Liver (tissue), 9 donors: ENCODE results near the gene GPN3. TPM values are rescaled to one million over a fixed set of nuclear protein-coding genes. Genes with fewer than 3 reads are reported as not detected.

Source experiments
- DNase-seq: peaks from one replicate; pipeline ENCODE4 v3.0.0-alpha.2; 2017; ENCODE audit warnings: low spot score
- H3K27ac ChIP-seq, 2 donors: one replicate each; pipeline ENCODE4 v1.7.0; 2013; ENCODE audit warnings: inconsistent platforms in 2 of 2, low read length in 2 of 2, control low read depth in 1 of 2, low read depth in 1 of 2, mild to moderate bottlenecking in 1 of 2
- H3K27me3 ChIP-seq, 4 donors: one replicate each; pipeline versions ENCODE4 v1.6.1 to v1.7.0; 2013; ENCODE audit warnings: low read length in 3 of 4, inconsistent platforms in 1 of 4, mild to moderate bottlenecking in 1 of 4, moderate library complexity in 1 of 4; ENCODE audit not compliant: control insufficient read depth in 4 of 4, insufficient read depth in 4 of 4
- H3K36me3 ChIP-seq, 4 donors: one replicate each; pipeline versions ENCODE4 v1.6.1 to v1.7.0; 2013; ENCODE audit warnings: low read length in 3 of 4, mild to moderate bottlenecking in 3 of 4, low read depth in 1 of 4, moderate library complexity in 1 of 4; ENCODE audit not compliant: control insufficient read depth in 4 of 4, insufficient read depth in 3 of 4
- H3K4me1 ChIP-seq, 4 donors: one replicate each; pipeline versions ENCODE4 v1.6.1 to v1.7.0; 2013; ENCODE audit warnings: low read length in 3 of 4, mild to moderate bottlenecking in 3 of 4, moderate library complexity in 1 of 4; ENCODE audit not compliant: control insufficient read depth in 4 of 4, insufficient read depth in 4 of 4
- H3K4me3 ChIP-seq, 3 donors: one replicate each; pipeline versions ENCODE4 v1.6.1 to v1.7.0; 2013; ENCODE audit warnings: low read length in 3 of 3, control low read depth in 1 of 3, low read depth in 1 of 3, mild to moderate bottlenecking in 1 of 3
- H3K9ac ChIP-seq, 2 donors: one replicate each; pipeline ENCODE4 v1.7.0; 2013; ENCODE audit warnings: low read length in 2 of 2, mild to moderate bottlenecking in 2 of 2, moderate library complexity in 2 of 2, control low read depth in 1 of 2, low read depth in 1 of 2
- H3K9me3 ChIP-seq, 4 donors: one replicate each; pipeline versions ENCODE4 v1.6.1 to v1.7.0; 2013; ENCODE audit warnings: low read length in 3 of 4; ENCODE audit not compliant: control insufficient read depth in 4 of 4
- ATF3 ChIP-seq: IDR thresholded peaks from 2 replicates; pipeline ENCODE4 v1.6.1; 2016; ENCODE audit warnings: antibody characterized with exemption
- CTCF ChIP-seq: fragments of 150-350 bp; IDR thresholded peaks from 2 replicates; pipeline ENCODE4 v1.5.1; 2017; ENCODE audit warnings: improper control_type of control experiment, low read depth, low read length; ENCODE audit not compliant: missing input control
- EGR1 ChIP-seq, 2 donors: IDR thresholded peaks; 2 replicates each; pipeline ENCODE4 v1.6.1; 2016 to 2018; ENCODE audit warnings: antibody characterized with exemption in 2 of 2, low read depth in 2 of 2
- FOXA1 ChIP-seq: IDR thresholded peaks from 2 replicates; pipeline ENCODE4 v1.6.1; 2016; ENCODE audit warnings: antibody characterized with exemption
- FOXA2 ChIP-seq: IDR thresholded peaks from 2 replicates; pipeline ENCODE4 v1.6.1; 2016; ENCODE audit warnings: antibody characterized with exemption
- GABPA ChIP-seq, 2 donors: IDR thresholded peaks in 1 of 2; conservative IDR thresholded peaks in 1 of 2; 2 replicates each; pipeline ENCODE4 v1.6.1; 2016; ENCODE audit warnings: antibody characterized with exemption in 2 of 2, mild to moderate bottlenecking in 1 of 2, moderate library complexity in 1 of 2
- HNF4A ChIP-seq, 2 donors: conservative IDR thresholded peaks; 2 replicates each; pipeline ENCODE4 v1.6.1; 2016; ENCODE audit warnings: antibody characterized with exemption in 2 of 2, mild to moderate bottlenecking in 2 of 2
- HNF4G ChIP-seq: IDR thresholded peaks from 2 replicates; pipeline ENCODE4 v1.6.1; 2016; ENCODE audit warnings: antibody characterized with exemption
- JUND ChIP-seq, 2 donors: IDR thresholded peaks; 2 replicates each; pipeline ENCODE4 v1.6.1; 2016; ENCODE audit warnings: antibody characterized with exemption in 2 of 2
- MAX ChIP-seq: IDR thresholded peaks from 2 replicates; pipeline ENCODE4 v1.6.1; 2016; ENCODE audit warnings: antibody characterized with exemption
- NR2F2 ChIP-seq: IDR thresholded peaks from 2 replicates; pipeline ENCODE4 v1.6.1; 2016; ENCODE audit warnings: antibody characterized with exemption
- RAD21 ChIP-seq, 2 donors: IDR thresholded peaks; 2 replicates each; pipeline ENCODE4 v1.6.1; 2016; ENCODE audit warnings: antibody characterized with exemption in 2 of 2, mild to moderate bottlenecking in 2 of 2
- REST ChIP-seq: IDR thresholded peaks from 2 replicates; pipeline ENCODE4 v1.6.1; 2016; ENCODE audit warnings: antibody characterized with exemption, mild to moderate bottlenecking
- SP1 ChIP-seq: IDR thresholded peaks from 2 replicates; pipeline ENCODE4 v1.6.1; 2018; ENCODE audit warnings: antibody characterized with exemption, mild to moderate bottlenecking
- TAF1 ChIP-seq: conservative IDR thresholded peaks from 2 replicates; pipeline ENCODE4 v1.6.1; 2016; ENCODE audit warnings: antibody characterized with exemption, mild to moderate bottlenecking
- YY1 ChIP-seq: IDR thresholded peaks from 2 replicates; pipeline ENCODE4 v1.6.1; 2016; ENCODE audit warnings: antibody characterized with exemption, mild to moderate bottlenecking
- ZBTB33 ChIP-seq: IDR thresholded peaks from 2 replicates; pipeline ENCODE4 v1.6.1; 2016; ENCODE audit warnings: antibody characterized with exemption
- WGBS: extraction: QIAGEN DNeasy Blood & Tissue Kit; methylation state at CpG from one replicate; pipeline ENCODE4 v1.1.7; 2013; 5-methylcytosine and 5-hydroxymethylcytosine counted together
- polyA plus RNA-seq, 2 donors: library from polyadenylated mRNA; stranded (reverse) in 1 of 2; unstranded in 1 of 2; fragments of 200-250 nt in 1 of 2; fragments of >200 nt in 1 of 2; fragmentation: Nextera tagmentation in 1 of 2; extraction: Ambion mirVana in 1 of 2; gene quantifications; one replicate each; pipeline versions ENCODE4 v1.2.1 to v1.2.3, GENCODE V29; 2013 to 2015
- total RNA-seq, 2 donors: library from RNA; depleted of rRNA; stranded (reverse); fragments of >200 nt; gene quantifications; one replicate each; pipeline ENCODE4 v1.2.3, GENCODE V29; 2014
- donor health status: healthy.
- donor health status: healthy.
- donor health status: healthy.
- donor health status: healthy.
- donor health status: healthy.

GPN3 gene
- total and polyA plus RNA-seq, 4 donors = 13.4 to 47.2 (median 18.7) TPM

GRCh38 chr12:110498984-110499706, 31.1 kb upstream of the GPN3 start:
- no peak for TF ChIP-seq RAD21 (IDR thresholded peaks at IDR 0.05)
- no peak for TF ChIP-seq FOXA2
- no peak for TF ChIP-seq HNF4G
- TF ChIP-seq HNF4A (conservative IDR thresholded peaks at IDR 0.05) = no peak
- no peak for TF ChIP-seq GABPA (IDR thresholded peaks at IDR 0.05 in 1 of 2, conservative IDR thresholded peaks at IDR 0.05 in 1 of 2)
- no peak for TF ChIP-seq YY1
- TF ChIP-seq EGR1 (IDR thresholded peaks at IDR 0.05; ENCODE audit: low read depth in 2 of 2) = no peak
- no peak for TF ChIP-seq TAF1
- no peak for TF ChIP-seq NR2F2
- no peak for TF ChIP-seq FOXA1
- no peak for TF ChIP-seq ZBTB33
- no peak for TF ChIP-seq JUND (IDR thresholded peaks at IDR 0.05)
- Histone ChIP-seq H3K27ac (no peak overlapping the region), H3K36me3 (peaks cover 0 to 14% (median 8%) of the 10 kb centered on the region in 4 donors), H3K9me3 (no peaks in the 10 kb centered on the region), H3K9ac (no peak overlapping the region), H3K4me1 (peaks cover 6 to 31% (median 25%) of the 10 kb centered on the region in 4 donors), H3K27me3 (no peaks in the 10 kb centered on the region), H3K4me3 (no peak overlapping the region)
- 35% methylated on average over 4 of the region's 4 CpGs for WGBS
- no peak for DNase-seq

- Histone ChIP-seq H3K9ac (no peak overlapping the region), H3K27me3 (no peaks in the 10 kb centered on the region), H3K9me3 (no peaks in the 10 kb centered on the region), H3K4me1 (no peaks in the 10 kb centered on the region), H3K4me3 (no peak overlapping the region), H3K27ac (no peak overlapping the region), H3K36me3 (no peaks in the 10 kb centered on the region)
- no peak for DNase-seq
- WGBS = 98% methylated on average over 7 of the region's 7 CpGs
- TF ChIP-seq JUND (IDR thresholded peaks at IDR 0.05) = no peak
- no peak for TF ChIP-seq TAF1
- TF ChIP-seq ZBTB33 = no peak
- TF ChIP-seq ATF3 = no peak
- TF ChIP-seq SP1 = no peak
- TF ChIP-seq YY1 = no peak
- TF ChIP-seq HNF4G = no peak
- TF ChIP-seq CTCF = no peak
- TF ChIP-seq MAX = no peak
- no peak for TF ChIP-seq FOXA1
- no peak for TF ChIP-seq REST
- TF ChIP-seq RAD21 (IDR thresholded peaks at IDR 0.05) = no peak
These were observed 7.4 kb upstream of the GPN3 start for GRCh38 chr12:110475426-110475825.
